Gastrocnemius medialis (tissue), 4 donors: ENCODE results near the gene SCAF1. TPM values are rescaled to one million over a fixed set of nuclear protein-coding genes. Genes with fewer than 3 reads are reported as not detected.

Experiments
- ATAC-seq, 2 donors: fragments of 150-250 bp; one replicate each; pipeline ENCODE4 v1.9.1; 2016
- DNase-seq, 2 donors: peaks; one replicate each; pipeline ENCODE4 v3.0.0-alpha.2; 2019
- H3K27ac ChIP-seq, 4 donors: fragments of 200-600 bp; sonication (generic); 1 replicate in 1 of 4; 2 replicates in 3 of 4; pipeline ENCODE4 v1.5.1; 2016 to 2018; ENCODE audit warnings: mild to moderate bottlenecking in 2 of 4, moderate library complexity in 1 of 4
- H3K27me3 ChIP-seq, 3 donors: fragments of 200-600 bp; sonication (generic) in 2 of 3; 1 replicate in 1 of 3; 2 replicates in 2 of 3; pipeline versions ENCODE4 v1.5.1 to v1.6.0; 2016 to 2019; ENCODE audit warnings: mild to moderate bottlenecking in 1 of 3, moderate library complexity in 1 of 3
- H3K36me3 ChIP-seq, 2 donors: fragments of 200-600 bp; sonication (generic) in 1 of 2; one replicate each; pipeline ENCODE4 v1.5.1; 2017 to 2018
- H3K4me1 ChIP-seq, 2 donors: fragments of 200-600 bp; sonication (generic) in 1 of 2; one replicate each; pipeline ENCODE4 v1.5.1; 2016 to 2017; ENCODE audit warnings: mild to moderate bottlenecking in 2 of 2
- H3K4me3 ChIP-seq, 4 donors: fragments of 200-600 bp; sonication (generic) in 3 of 4; 1 replicate in 1 of 4; 2 replicates in 3 of 4; pipeline ENCODE4 v1.5.1; 2016 to 2019; ENCODE audit warnings: mild to moderate bottlenecking in 2 of 4
- H3K9me3 ChIP-seq, 3 donors: fragments of 200-600 bp; sonication (generic) in 2 of 3; 1 replicate in 1 of 3; 2 replicates in 2 of 3; pipeline ENCODE4 v1.5.1; 2016 to 2019
- CTCF ChIP-seq, 5 experiments: fragments of 450-650 bp in 3 of 5; fragments of 200-600 bp in 2 of 5; sonication (generic) in 2 of 5; IDR thresholded peaks in 4 of 5; conservative IDR thresholded peaks in 1 of 5; 1 replicate in 4 of 5; 2 replicates in 1 of 5; pipeline ENCODE4 v1.5.1; 2016 to 2019; ENCODE audit warnings: antibody characterized with exemption in 5 of 5, mild to moderate bottlenecking in 3 of 5, moderate library complexity in 3 of 5
- POLR2A ChIP-seq, 2 donors: fragments of 450-650 bp; IDR thresholded peaks; one replicate each; pipeline ENCODE4 v1.6.1; 2017; ENCODE audit warnings: antibody characterized with exemption in 2 of 2, mild to moderate bottlenecking in 2 of 2, moderate library complexity in 2 of 2
- in situ Hi-C, 4 donors: fragments of 200-750 bp; cut with MboI; loops; one replicate each; pipeline versions ENCODE4 v1.15.0 to v1.8.0; 2017; ENCODE audit warnings: low sequenced_read_pairs in 4 of 4
- intact Hi-C: fragments of 100-400 bp; cut with DNase I; formaldehyde crosslinking; loops from one replicate; pipeline ENCODE4 v1.15.1; 2023; ENCODE audit warnings: low total_unique reads
- total RNA-seq, 4 donors: library from RNA; depleted of rRNA; stranded (reverse); fragments of >200 nt; gene quantifications; one replicate each; pipeline versions ENCODE4 v1.1.0 to v1.2.3, GENCODE V29; 2016

Gene SCAF1
- total RNA-seq, 4 donors from 2014 or later, result 13.7 to 36.1 (median 32.9) TPM

DNA sequence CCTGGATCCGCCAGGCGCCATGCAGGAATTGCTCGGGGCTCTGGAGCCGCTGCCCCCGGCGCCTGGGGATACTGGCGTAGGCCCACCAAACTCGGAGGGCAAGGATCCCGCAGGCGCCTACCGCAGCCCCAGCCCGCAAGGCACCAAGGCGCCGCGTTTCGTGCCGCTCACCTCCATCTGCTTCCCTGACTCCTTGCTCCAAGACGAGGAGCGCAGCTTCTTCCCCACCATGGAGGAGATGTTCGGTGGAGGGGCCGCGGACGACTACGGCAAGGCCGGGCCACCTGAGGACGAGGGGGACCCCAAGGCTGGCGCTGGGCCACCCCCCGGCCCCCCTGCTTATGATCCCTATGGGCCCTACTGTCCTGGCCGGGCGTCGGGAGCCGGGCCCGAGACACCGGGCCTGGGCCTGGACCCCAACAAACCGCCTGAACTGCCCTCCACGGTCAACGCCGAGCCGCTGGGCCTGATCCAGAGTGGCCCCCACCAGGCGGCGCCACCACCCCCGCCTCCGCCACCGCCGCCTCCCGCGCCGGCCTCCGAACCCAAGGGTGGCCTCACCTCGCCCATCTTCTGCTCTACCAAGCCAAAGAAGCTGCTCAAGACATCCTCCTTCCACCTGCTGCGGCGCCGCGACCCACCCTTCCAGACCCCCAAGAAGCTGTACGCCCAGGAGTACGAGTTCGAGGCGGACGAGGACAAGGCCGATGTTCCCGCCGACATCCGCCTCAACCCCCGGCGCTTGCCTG lies 44.9 kb upstream of the SCAF1 start:
- ATAC-seq (no peak), DNase-seq (no peak)
- H3K27ac ChIP-seq, result no peak overlapping the region
- peaks cover 11 to 14% of the 10 kb centered on the region in 2 donors for H3K4me1 ChIP-seq
- H3K27me3 ChIP-seq, result no peaks in the 10 kb centered on the region
- H3K9me3 ChIP-seq, result no peaks in the 10 kb centered on the region
- intact Hi-C loops, result loop anchor here (10.0 kb wide), 1 partner anchor 1132 kb away; the partner anchor contains the start of gene CYTH2
- no peak overlapping the region for H3K4me3 ChIP-seq
- in situ Hi-C loops, result no loop called here
- TF ChIP-seq CTCF (IDR thresholded peaks at IDR 0.05 in 4 of 5, conservative IDR thresholded peaks at IDR 0.05 in 1 of 5) (no peak), POLR2A (IDR thresholded peaks at IDR 0.05) (no peak)
- peaks cover 0 to 46% of the 10 kb centered on the region in 2 donors for H3K36me3 ChIP-seq

DNA sequence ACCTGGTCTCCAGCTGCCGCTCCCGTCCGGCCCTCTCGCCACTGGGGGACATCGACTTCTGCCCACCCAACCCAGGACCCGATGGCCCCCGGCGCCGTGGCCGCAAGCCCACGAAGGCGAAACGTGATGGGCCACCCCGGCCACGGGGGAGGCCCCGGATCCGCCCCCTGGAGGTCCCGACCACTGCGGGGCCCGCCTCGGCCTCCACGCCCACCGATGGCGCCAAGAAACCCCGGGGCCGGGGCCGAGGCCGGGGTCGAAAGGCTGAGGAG lies 44.4 kb upstream of the SCAF1 start:
- in situ Hi-C loops, result no loop called here

GRCh38 chr19:49599378-49600295 lies 42.4 kb upstream of the SCAF1 start:
- Histone ChIP-seq H3K27ac (no peak overlapping the region), H3K27me3 (no peaks in the 10 kb centered on the region), H3K9me3 (no peaks in the 10 kb centered on the region), H3K36me3 (peaks cover 0 to 45% of the 10 kb centered on the region in 2 donors), H3K4me1 (no peaks in the 10 kb centered on the region), H3K4me3 (no peak overlapping the region)
- ATAC-seq (no peak), DNase-seq (no peak)
- intact Hi-C loops (loop anchor here (10.0 kb wide), 1 partner anchor 1135 kb away; the partner anchor contains the start of gene CYTH2), in situ Hi-C loops (no loop called here)
- TF ChIP-seq POLR2A (IDR thresholded peaks at IDR 0.05) (no peak), CTCF (IDR thresholded peaks at IDR 0.05 in 4 of 5, conservative IDR thresholded peaks at IDR 0.05 in 1 of 5) (no peak)

More for the DNA sequence above, 44.4 kb upstream of the SCAF1 start:
- peaks cover 6 to 12% of the 10 kb centered on the region in 2 donors for H3K4me1 ChIP-seq
- peaks cover 0 to 51% of the 10 kb centered on the region in 2 donors for H3K36me3 ChIP-seq
- no peak overlapping the region for H3K4me3 ChIP-seq
- TF ChIP-seq CTCF (IDR thresholded peaks at IDR 0.05 in 4 of 5, conservative IDR thresholded peaks at IDR 0.05 in 1 of 5), result no peak
- no peak for TF ChIP-seq POLR2A (IDR thresholded peaks at IDR 0.05)
- no peaks in the 10 kb centered on the region for H3K9me3 ChIP-seq
- H3K27me3 ChIP-seq, result no peaks in the 10 kb centered on the region
- H3K27ac ChIP-seq, result no peak overlapping the region
- ATAC-seq, result no peak
- DNase-seq, result no peak
- intact Hi-C loops, result loop anchor here (10.0 kb wide), 1 partner anchor 1133 kb away; the partner anchor contains the start of gene CYTH2

DNA sequence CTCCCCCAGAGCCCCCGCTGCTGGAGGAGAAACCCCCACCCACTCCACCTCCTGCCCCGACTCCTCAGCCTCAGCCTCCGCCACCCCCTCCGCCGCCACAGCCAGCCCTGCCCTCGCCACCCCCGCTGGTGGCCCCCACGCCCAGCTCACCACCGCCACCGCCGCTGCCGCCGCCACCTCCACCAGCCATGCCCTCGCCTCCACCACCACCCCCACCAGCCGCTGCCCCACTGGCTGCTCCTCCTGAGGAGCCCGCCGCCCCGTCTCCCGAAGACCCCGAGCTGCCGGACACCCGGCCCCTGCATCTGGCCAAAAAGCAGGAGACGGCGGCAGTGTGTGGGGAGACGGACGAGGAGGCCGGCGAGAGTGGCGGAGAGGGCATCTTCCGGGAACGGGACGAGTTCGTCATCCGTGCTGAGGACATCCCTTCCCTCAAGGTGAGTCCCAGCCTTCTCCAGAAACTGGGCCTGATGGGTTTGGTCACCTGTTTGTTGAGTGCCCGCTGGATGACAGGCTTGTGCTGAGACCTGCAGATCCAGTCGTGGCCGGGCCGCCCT lies 40.4 kb upstream of the SCAF1 start:
- intact Hi-C loops, result no loop called here

More for the DNA sequence above, 40.4 kb upstream of the SCAF1 start:
- Histone ChIP-seq H3K27me3 (no peaks in the 10 kb centered on the region), H3K4me1 (peaks cover 7 to 9% of the 10 kb centered on the region in 2 donors), H3K27ac (no peak overlapping the region), H3K36me3 (peaks cover 0 to 27% of the 10 kb centered on the region in 2 donors), H3K9me3 (no peaks in the 10 kb centered on the region), H3K4me3 (no peak overlapping the region)
- DNase-seq, result no peak
- no peak for ATAC-seq
- in situ Hi-C loops, result no loop called here
- TF ChIP-seq POLR2A (IDR thresholded peaks at IDR 0.05) (no peak), CTCF (IDR thresholded peaks at IDR 0.05 in 4 of 5, conservative IDR thresholded peaks at IDR 0.05 in 1 of 5) (no peak)
